ENCODE data around the gene UMOD.

UMOD gene

GRCh38 chr16:20352615-20353014 is at the start of gene UMOD:
UMOD (minus strand) TSS chr16:20352715; CDS start chr16:20350737, 1,978 bp downstream.
- DNase-seq, result no peak

GRCh38 chr16:20401475-20402016 is 49.0 kb upstream of the UMOD start:
- no peak for DNase-seq

GRCh38 chr16:20401066-20401465 is 48.6 kb upstream of the UMOD start:
- no peak for DNase-seq

GRCh38 chr16:20399185-20399584 is 46.7 kb upstream of the UMOD start:
- no peak for DNase-seq

GRCh38 chr16:20398603-20399002 is 46.1 kb upstream of the UMOD start:
- no peak for DNase-seq

GRCh38 chr16:20397468-20398074 is 45.1 kb upstream of the UMOD start:
- DNase-seq, result no peak

DNA sequence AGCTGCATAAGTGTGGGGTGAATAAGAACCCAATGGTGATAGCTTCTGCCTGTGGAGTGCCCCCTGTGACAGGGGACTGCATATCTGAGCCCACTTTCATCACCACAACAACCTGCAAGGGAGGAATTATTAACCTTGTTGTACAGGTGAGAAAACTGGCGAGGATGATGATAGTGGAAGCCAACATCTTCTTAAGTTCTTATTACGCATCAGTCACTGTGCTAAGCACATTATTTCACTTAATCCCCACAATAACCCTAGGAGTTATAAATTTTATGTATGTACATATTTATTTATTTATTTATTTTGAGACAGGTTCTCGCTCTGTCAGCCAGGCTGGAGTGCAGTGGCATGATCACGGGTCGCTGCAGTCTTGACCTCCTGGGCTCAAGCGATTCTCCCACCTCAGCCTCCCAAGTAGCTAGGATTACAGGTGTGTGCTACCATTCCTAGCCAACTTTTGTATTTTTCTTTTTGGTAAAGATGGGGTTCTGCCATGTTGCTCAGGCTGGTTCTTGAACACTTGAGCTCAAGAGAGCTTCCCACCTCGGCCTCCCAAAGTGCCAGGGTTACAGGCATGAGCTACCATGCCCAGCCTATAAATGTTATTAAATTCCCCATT is 44.4 kb upstream of the UMOD start:
- no peak for DNase-seq

- DNase-seq, result no peak
These were observed 43.4 kb upstream of the UMOD start for GRCh38 chr16:20395946-20396345.

GRCh38 chr16:20393801-20394577 is 41.5 kb upstream of the UMOD start:
- DNase-seq, result no peak

DNA sequence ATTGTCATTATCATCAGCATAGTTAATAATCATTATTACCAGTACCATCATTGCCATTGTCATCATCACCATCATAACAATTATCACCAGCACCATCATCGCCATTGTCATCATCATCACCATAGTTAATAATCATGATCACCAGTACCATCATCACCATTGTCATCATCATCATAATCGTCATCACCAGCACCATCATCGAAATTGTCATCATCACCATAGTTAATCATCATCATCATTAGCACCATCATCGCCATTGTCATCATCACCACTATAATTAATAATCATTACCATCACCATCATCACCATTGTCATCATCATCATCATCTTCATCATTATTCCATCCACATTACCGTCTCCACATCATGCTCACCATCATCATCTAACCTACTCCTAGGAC is 38.5 kb upstream of the UMOD start:
- DNase-seq, result no peak

DNA sequence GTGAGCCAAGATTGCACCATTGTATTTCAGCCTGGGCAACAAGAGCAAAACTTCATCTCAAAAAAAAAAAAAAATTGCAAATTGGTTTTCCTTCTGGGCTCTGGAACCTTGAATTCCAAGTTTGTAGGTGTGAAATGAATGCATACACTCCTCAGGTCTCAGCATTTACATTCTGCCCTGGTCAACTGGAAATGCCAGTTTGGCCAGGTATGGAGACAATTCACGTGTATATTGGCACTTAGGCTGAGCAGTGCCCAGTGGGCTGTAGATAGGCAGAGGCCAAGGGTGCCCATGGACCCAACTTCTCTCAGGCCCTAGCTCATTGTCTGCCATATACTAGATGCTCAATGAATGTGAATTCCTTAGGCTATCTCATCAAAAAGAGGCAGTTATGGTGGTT is 36.3 kb upstream of the UMOD start:
- no peak for DNase-seq

GRCh38 chr16:20387978-20388377 is 35.5 kb upstream of the UMOD start:
- no peak for DNase-seq

GRCh38 chr16:20385844-20386832 is 33.6 kb upstream of the UMOD start:
- DNase-seq, result peak; percentile 35

- peak; percentile 42 for DNase-seq
These were observed 30.9 kb upstream of the UMOD start for GRCh38 chr16:20383106-20384029.

DNA sequence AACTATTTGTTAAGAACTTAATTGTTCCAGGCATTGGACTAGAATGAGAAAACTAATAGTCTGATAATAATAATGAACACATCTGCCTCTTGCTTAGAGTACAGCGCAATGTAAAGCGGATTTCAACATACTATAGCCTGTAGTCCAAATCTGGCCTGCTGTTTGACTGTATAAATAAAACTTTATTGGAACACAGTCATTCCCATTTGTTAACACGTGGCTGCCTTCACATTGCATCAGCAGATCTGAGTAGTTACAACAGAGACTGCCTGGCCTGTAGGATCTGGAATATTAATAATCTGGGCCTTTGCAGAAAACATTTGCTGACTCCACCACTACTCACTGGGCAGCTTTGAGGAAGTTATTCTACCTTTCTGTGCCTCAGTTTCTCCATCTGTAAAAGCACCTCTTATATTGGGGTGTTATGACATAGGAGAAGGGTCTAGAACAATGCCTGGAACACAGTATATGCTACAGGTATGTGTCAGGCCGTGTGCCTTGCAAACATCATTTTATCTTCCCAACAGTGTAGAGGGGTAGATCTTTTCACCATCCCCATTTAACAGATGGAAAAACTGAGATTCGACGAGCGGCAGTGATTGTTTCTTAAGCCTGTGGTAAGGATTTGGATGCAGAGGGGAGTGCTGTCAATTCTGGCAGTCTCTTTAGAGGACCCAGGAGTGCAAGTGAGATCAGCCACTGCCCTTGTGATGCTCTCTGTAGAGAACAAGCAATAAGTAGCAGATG is 29.9 kb upstream of the UMOD start:
- no peak for DNase-seq

GRCh38 chr16:20380782-20381181 is 28.3 kb upstream of the UMOD start:
- DNase-seq, result no peak

DNA sequence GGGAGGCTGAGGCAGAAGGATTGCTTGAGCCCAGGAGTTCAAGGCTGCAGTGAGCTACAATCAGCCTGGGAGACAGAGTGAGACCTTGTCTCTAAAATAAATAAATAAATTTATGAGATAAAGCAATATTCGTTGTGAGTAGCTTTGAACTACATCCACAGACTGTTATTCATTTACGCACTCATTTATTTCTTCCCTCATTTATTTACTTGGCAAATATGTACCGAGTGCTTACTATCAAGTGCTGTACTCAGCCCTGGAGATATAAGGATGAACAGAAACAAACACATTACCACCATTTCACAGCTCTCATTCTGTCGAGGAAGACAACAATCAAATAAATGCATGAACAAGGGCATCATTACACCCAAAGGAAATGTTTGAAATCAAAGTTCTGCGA is 24.7 kb upstream of the UMOD start:
- no peak for DNase-seq

DNA sequence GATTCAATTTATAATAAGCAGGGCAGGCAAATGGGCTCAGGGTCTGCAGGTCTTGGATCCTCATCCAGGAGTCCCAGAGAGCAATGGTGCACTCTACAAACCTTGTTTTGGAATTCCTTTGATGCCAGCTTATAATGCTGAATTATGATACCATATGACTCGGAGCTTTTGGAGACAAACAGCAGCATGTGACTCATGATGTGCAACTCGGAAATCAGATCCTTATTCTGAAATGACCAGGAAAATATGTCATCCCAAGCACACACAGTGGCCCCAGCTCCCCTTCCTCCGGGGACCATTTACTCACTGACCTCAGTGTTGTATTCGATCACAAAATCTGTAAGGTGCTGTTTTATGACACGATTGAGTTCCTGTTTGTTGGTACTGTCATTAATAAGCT is 20.2 kb upstream of the UMOD start:
- DNase-seq, result no peak

GRCh38 chr16:20369452-20370054 is 17.0 kb upstream of the UMOD start:
- no peak for DNase-seq

- no peak for DNase-seq
These were observed 11.5 kb upstream of the UMOD start for GRCh38 chr16:20364051-20364450.
